HL-60 (cell line): ENCODE measurements around the gene PLEKHG1.

ENCODE experiments used
- GABPA ChIP-seq: IDR thresholded peaks from 2 replicates; pipeline ENCODE4 v1.6.1; 2012; ENCODE audit warnings: low read depth
- POLR2AphosphoS5 ChIP-seq: IDR thresholded peaks from 2 replicates; pipeline ENCODE4 v1.6.1; 2012; ENCODE audit warnings: low read depth
- TF ChIP-seq, protein P1 (sequence below): IDR thresholded peaks from one replicate; pipeline ENCODE4 v1.5.1; 2011; ENCODE audit warnings: low read length, control low read depth, inconsistent platforms; ENCODE audit not compliant: insufficient read depth

DNA sequence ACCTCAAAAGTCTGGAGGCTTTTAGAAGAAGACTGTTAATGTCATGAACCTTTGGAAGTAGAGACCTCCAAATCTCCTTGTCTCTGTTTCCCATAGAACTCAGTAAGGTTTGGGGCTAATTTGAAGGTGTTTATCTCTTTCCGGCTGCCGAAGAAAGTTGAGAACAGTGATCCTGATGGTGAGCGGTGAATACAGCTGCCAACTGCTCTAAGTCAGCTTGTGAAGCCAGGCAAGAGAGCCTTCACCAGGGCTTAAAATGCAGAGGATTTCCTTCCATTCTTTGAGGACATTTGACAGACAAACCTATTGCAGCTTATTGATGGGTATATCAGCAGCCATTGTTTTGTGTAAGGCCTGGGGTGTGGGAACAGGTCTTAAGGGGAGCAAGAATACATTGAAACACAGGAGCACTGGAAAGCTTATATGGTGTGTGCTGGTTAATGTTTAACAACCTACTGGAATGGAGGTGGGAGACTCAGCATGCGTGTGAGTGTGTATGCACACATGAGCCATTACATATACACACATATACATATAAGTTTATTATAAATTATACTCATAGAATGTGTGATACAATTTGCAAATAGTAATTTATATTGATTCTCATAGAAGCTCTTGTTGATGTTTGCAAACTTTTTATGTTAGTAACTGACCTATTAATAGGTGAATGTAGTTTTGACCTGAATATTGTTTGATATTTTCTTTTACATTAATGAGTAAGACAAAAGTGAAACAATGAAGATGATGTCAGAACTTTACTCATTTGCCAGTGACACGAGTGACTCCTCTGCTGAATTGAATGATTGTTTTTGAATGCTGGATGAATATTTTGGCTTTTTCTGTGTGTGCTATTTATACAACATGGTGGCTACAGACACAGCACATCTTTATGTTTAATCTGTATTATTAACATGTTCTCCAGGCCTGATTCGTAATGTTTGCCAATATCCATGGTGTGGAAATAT lies 18.1 kb downstream of the PLEKHG1 start:
- TF ChIP-seq, protein P1, sequence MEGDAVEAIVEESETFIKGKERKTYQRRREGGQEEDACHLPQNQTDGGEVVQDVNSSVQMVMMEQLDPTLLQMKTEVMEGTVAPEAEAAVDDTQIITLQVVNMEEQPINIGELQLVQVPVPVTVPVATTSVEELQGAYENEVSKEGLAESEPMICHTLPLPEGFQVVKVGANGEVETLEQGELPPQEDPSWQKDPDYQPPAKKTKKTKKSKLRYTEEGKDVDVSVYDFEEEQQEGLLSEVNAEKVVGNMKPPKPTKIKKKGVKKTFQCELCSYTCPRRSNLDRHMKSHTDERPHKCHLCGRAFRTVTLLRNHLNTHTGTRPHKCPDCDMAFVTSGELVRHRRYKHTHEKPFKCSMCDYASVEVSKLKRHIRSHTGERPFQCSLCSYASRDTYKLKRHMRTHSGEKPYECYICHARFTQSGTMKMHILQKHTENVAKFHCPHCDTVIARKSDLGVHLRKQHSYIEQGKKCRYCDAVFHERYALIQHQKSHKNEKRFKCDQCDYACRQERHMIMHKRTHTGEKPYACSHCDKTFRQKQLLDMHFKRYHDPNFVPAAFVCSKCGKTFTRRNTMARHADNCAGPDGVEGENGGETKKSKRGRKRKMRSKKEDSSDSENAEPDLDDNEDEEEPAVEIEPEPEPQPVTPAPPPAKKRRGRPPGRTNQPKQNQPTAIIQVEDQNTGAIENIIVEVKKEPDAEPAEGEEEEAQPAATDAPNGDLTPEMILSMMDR: no peak
- TF ChIP-seq GABPA (no peak), POLR2AphosphoS5 (no peak)
